A673 (cell line): ENCODE results near the gene FHL2. TPM values are rescaled to one million over a fixed set of nuclear protein-coding genes. Genes with fewer than 3 reads are reported as not detected.

Experiments used
- BruUV-seq: library from RNA; stranded (reverse); fragments of 400-500 nt; replicated peaks from 2 replicates; lab custom pipeline; 2021; lab: Mats Ljungman, UMichigan
- CTCF ChIA-PET: fragments of 300-600 bp; sonication (Branson Sonifier 250); formaldehyde crosslinking; loops from one replicate; lab custom pipeline; 2022; ENCODE audit warnings: antibody characterized with exemption; lab: Charles Lee
- POLR2A ChIA-PET: fragments of 300-600 bp; sonication (Branson Sonifier 250); formaldehyde crosslinking; loops from one replicate; lab custom pipeline; 2022; ENCODE audit warnings: antibody characterized with exemption; ENCODE audit not compliant: low non-redundant PET; lab: Charles Lee
- DNase-seq: peaks from one replicate; pipeline ENCODE4 v3.0.0-alpha.2; 2015; ENCODE audit warnings: low spot score
- H3K27ac ChIP-seq: fragments of 200-600 bp; sonication (generic); 2 replicates; pipeline ENCODE4 v1.5.1; 2016; ENCODE audit warnings: mixed run types, low read depth, mild to moderate bottlenecking, mixed read lengths, antibody characterized with exemption, low read length; ENCODE audit not compliant: poor library complexity, severe bottlenecking
- H3K27me3 ChIP-seq: fragments of 200-600 bp; sonication (generic); replicated peaks from 2 replicates; pipeline ENCODE4 v1.6.1; 2017; ENCODE audit warnings: mixed run types, low read depth, mild to moderate bottlenecking, mixed read lengths, antibody characterized with exemption, low read length; ENCODE audit not compliant: insufficient read depth, poor library complexity
- H3K36me3 ChIP-seq: fragments of 200-600 bp; sonication (generic); 2 replicates; pipeline ENCODE4 v1.6.1; 2016; ENCODE audit warnings: mixed run types, mild to moderate bottlenecking, mixed read lengths, antibody characterized with exemption, low read length; ENCODE audit not compliant: insufficient read depth, poor library complexity, severe bottlenecking
- H3K4me1 ChIP-seq: fragments of 200-600 bp; sonication (generic); 2 replicates; pipeline ENCODE4 v1.6.1; 2017; ENCODE audit warnings: mixed run types, mild to moderate bottlenecking, mixed read lengths, antibody characterized with exemption, low read length; ENCODE audit not compliant: insufficient read depth, poor library complexity, severe bottlenecking
- H3K4me3 ChIP-seq: fragments of 200-600 bp; sonication (generic); 2 replicates; pipeline ENCODE4 v1.5.1; 2016; ENCODE audit warnings: low read depth, mixed run types, mild to moderate bottlenecking, mixed read lengths, low read length; ENCODE audit not compliant: poor library complexity, severe bottlenecking
- H3K9me3 ChIP-seq: fragments of 200-600 bp; sonication (generic); 2 replicates; pipeline ENCODE4 v1.6.1; 2016; ENCODE audit warnings: mixed run types, low read depth, mild to moderate bottlenecking, mixed read lengths, antibody characterized with exemption, low read length; ENCODE audit not compliant: poor library complexity, severe bottlenecking
- EZH2 ChIP-seq: fragments of 200-600 bp; sonication (generic); IDR thresholded peaks from 2 replicates; pipeline ENCODE4 v1.6.1; 2017; ENCODE audit warnings: borderline replicate concordance, low read depth, mild to moderate bottlenecking, mixed read lengths, antibody characterized with exemption, low read length; ENCODE audit not compliant: poor library complexity, severe bottlenecking
- intact Hi-C: fragments of 100-400 bp; cut with micrococcal nuclease; formaldehyde crosslinking; loops from one replicate; pipeline ENCODE4 v1.10.0; 2022; ENCODE audit not compliant: unreplicated experiment
- total RNA-seq: library from RNA; stranded (reverse); gene quantifications from 2 replicates; pipeline ENCODE4 v1.2.3, GENCODE V29; 2021
- TF ChIP-seq, protein P1 (sequence below): fragments of 300-800, 200-600 bp; sonication (generic); conservative IDR thresholded peaks from 2 replicates; pipeline ENCODE4 v1.5.1; 2017; ENCODE audit warnings: low read depth, mild to moderate bottlenecking, antibody characterized with exemption, low read length, moderate library complexity, mixed read lengths

Gene FHL2
- total RNA-seq, 1 experiment from 2014 or later: 4.7 TPM

DNA sequence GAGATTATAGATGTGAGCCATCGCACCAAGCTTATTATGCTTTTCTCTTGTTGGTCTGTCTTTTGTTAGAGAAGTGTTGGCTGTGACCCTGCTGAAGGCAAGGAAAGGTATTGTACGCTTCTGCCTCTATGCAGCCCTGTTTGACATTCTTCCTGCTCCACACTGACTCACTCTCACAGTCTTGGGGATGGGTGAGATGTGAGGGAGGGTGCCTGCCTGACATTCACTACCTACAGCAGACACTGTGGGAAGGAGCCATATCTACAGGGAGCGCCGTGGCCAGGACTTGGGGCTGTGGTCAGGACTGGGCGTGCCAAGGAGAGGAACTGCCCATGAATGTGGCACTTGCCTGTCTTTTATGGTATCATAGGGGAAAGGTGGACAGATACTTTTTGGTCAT is 43.9 kb upstream of the FHL2 start:
- ChIA-PET CTCF (no interaction called here), POLR2A (no interaction called here)
- TF ChIP-seq, protein P1, sequence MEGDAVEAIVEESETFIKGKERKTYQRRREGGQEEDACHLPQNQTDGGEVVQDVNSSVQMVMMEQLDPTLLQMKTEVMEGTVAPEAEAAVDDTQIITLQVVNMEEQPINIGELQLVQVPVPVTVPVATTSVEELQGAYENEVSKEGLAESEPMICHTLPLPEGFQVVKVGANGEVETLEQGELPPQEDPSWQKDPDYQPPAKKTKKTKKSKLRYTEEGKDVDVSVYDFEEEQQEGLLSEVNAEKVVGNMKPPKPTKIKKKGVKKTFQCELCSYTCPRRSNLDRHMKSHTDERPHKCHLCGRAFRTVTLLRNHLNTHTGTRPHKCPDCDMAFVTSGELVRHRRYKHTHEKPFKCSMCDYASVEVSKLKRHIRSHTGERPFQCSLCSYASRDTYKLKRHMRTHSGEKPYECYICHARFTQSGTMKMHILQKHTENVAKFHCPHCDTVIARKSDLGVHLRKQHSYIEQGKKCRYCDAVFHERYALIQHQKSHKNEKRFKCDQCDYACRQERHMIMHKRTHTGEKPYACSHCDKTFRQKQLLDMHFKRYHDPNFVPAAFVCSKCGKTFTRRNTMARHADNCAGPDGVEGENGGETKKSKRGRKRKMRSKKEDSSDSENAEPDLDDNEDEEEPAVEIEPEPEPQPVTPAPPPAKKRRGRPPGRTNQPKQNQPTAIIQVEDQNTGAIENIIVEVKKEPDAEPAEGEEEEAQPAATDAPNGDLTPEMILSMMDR: no peak
- no peak for TF ChIP-seq EZH2
- Histone ChIP-seq H3K9me3 (no peaks in the 10 kb centered on the region), H3K4me1 (no peaks in the 10 kb centered on the region), H3K4me3 (no peak overlapping the region), H3K36me3 (no peaks in the 10 kb centered on the region), H3K27me3 (no peaks in the 10 kb centered on the region), H3K27ac (no peak overlapping the region)
- intact Hi-C loops: no loop called here
- DNase-seq: no peak
- BruUV-seq: no TSS peak

DNA sequence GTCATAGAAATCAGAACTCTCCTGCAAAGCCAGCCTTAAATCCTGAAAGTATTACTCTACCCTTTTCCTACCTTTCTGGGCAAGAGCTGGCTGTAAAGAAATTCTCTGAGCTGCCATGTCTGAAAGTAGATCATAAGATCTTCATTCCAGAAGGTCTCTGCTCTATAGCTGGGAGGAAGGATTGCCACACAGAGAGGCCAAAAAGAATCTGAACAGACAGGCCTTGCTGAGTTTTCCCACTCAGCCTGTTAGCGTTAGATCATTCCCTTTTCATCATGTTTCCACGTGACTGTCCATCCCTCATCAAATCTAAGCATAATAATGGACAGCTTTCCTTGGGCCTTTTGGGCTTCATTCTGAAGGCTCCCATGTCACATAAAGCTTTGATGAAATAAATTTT is 43.2 kb upstream of the FHL2 start:
- POLR2A ChIA-PET: no interaction called here
- Histone ChIP-seq H3K4me3 (no peak overlapping the region), H3K27me3 (no peaks in the 10 kb centered on the region), H3K9me3 (no peaks in the 10 kb centered on the region), H3K4me1 (no peaks in the 10 kb centered on the region), H3K27ac (no peak overlapping the region), H3K36me3 (no peaks in the 10 kb centered on the region)
- no peak for DNase-seq
- TF ChIP-seq, protein P1: no peak
- no peak for TF ChIP-seq EZH2
- intact Hi-C loops: no loop called here
- BruUV-seq: no TSS peak
- CTCF ChIA-PET: no interaction called here

DNA sequence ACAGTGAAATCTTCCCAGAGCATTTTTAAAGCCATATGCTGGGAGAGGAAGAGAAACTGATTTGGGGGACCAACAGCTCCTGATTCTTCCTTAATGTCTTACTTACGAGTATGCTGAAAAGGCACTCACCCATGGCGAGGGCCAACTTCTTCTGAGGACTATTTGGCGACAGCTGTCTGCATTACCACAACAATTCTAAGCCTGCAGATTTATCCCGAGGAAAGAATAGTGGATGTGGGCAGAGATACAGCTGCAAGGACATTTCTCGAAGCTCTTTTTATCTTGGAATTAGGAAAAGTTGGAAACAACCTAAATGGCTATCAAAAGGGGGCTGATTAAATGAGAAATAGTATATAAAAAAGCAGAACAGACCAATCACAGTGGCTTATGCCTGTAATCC is 40.3 kb upstream of the FHL2 start:
- no peak for DNase-seq

More for the DNA sequence above, 40.3 kb upstream of the FHL2 start:
- no peaks in the 10 kb centered on the region for H3K36me3 ChIP-seq
- intact Hi-C loops: no loop called here
- H3K27ac ChIP-seq: no peak overlapping the region
- H3K4me1 ChIP-seq: no peaks in the 10 kb centered on the region
- H3K4me3 ChIP-seq: no peak overlapping the region
- POLR2A ChIA-PET: no interaction called here
- H3K27me3 ChIP-seq: no peaks in the 10 kb centered on the region
- BruUV-seq: no TSS peak
- no peaks in the 10 kb centered on the region for H3K9me3 ChIP-seq
- CTCF ChIA-PET: no interaction called here
- no peak for TF ChIP-seq EZH2
- TF ChIP-seq, protein P1: no peak
